Measurements from ENCODE around the gene LOC101059915.

The LOC101059915 gene

GRCh38 chrX:71627588-71628404, 39.5 kb upstream of the LOC101059915 start:
- H3K9me3 Mint-ChIP-seq, result peaks cover 60% of the 10 kb centered on the region
- H3K9ac ChIP-seq (ENCODE audit: extremely low read depth, low read length, poor library complexity, severe bottlenecking), result no peak overlapping the region
- no peaks in the 10 kb centered on the region for H3K27me3 ChIP-seq (ENCODE audit: control insufficient read depth, insufficient read depth, low read length, poor library complexity, severe bottlenecking)
- DNase-seq, result no peak
- no peak overlapping the region for H3K27ac Mint-ChIP-seq
- H3K36me3 Mint-ChIP-seq (ENCODE audit: low read depth), result no peaks in the 10 kb centered on the region
- no peaks in the 10 kb centered on the region for H3K36me3 ChIP-seq (ENCODE audit: control insufficient read depth, insufficient read depth, low read length)
- 94 to 100% methylated on average over 4 to 13 of the region's 14 CpGs for whole genome bisulfite sequencing, 2 experiments (ENCODE audit: insufficient coverage in 1 of 2, insufficient read length in 1 of 2)
- no peak overlapping the region for H3K4me3 Mint-ChIP-seq
- H3K9me3 ChIP-seq (ENCODE audit: control insufficient read depth, low read length), result no peaks in the 10 kb centered on the region
- TF ChIP-seq CTCF (conservative IDR thresholded peaks at IDR 0.05), result no peak
- no peaks in the 10 kb centered on the region for H3K27me3 Mint-ChIP-seq (ENCODE audit: insufficient read depth)
- H3K27ac ChIP-seq (ENCODE audit: low read depth, low read length), result no peak overlapping the region
- no peak overlapping the region for H3K4me3 ChIP-seq (ENCODE audit: low read length)
- H3K4me1 ChIP-seq (ENCODE audit: control insufficient read depth, insufficient read depth, low read length), result no peaks in the 10 kb centered on the region
- peaks cover 5% of the 10 kb centered on the region for H3K4me1 Mint-ChIP-seq

GRCh38 chrX:71629467-71629866, 37.9 kb upstream of the LOC101059915 start:
- no peaks in the 10 kb centered on the region for H3K27me3 Mint-ChIP-seq (ENCODE audit: insufficient read depth)
- H3K4me3 Mint-ChIP-seq, result no peak overlapping the region
- H3K9me3 Mint-ChIP-seq, result peaks cover 59% of the 10 kb centered on the region
- no peaks in the 10 kb centered on the region for H3K36me3 Mint-ChIP-seq (ENCODE audit: low read depth)
- H3K4me1 Mint-ChIP-seq, result peaks cover 5% of the 10 kb centered on the region
- H3K27ac ChIP-seq (ENCODE audit: low read depth, low read length), result no peak overlapping the region
- 100% methylated on average over 2 of the region's 2 CpGs; no CpG with 5 or more reads in 1 of the 2 experiments for WGBS, 2 experiments (ENCODE audit: insufficient coverage in 1 of 2, insufficient read length in 1 of 2)
- no peaks in the 10 kb centered on the region for H3K36me3 ChIP-seq (ENCODE audit: control insufficient read depth, insufficient read depth, low read length)
- no peak overlapping the region for H3K9ac ChIP-seq (ENCODE audit: extremely low read depth, low read length, poor library complexity, severe bottlenecking)
- H3K4me3 ChIP-seq (ENCODE audit: low read length), result no peak overlapping the region
- no peaks in the 10 kb centered on the region for H3K9me3 ChIP-seq (ENCODE audit: control insufficient read depth, low read length)
- H3K27me3 ChIP-seq (ENCODE audit: control insufficient read depth, insufficient read depth, low read length, poor library complexity, severe bottlenecking), result no peaks in the 10 kb centered on the region
- H3K4me1 ChIP-seq (ENCODE audit: control insufficient read depth, insufficient read depth, low read length), result no peaks in the 10 kb centered on the region
- H3K27ac Mint-ChIP-seq, result no peak overlapping the region
- DNase-seq, result no peak
- no peak for TF ChIP-seq CTCF (conservative IDR thresholded peaks at IDR 0.05)

- Mint-ChIP-seq H3K4me3 (no peak overlapping the region), H3K4me1 (peaks cover 5% of the 10 kb centered on the region), H3K9me3 (peaks cover 45% of the 10 kb centered on the region), H3K27ac (no peak overlapping the region), H3K27me3 (ENCODE audit: insufficient read depth) (no peaks in the 10 kb centered on the region), H3K36me3 (ENCODE audit: low read depth) (no peaks in the 10 kb centered on the region)
- Histone ChIP-seq H3K27ac (ENCODE audit: low read depth, low read length) (no peak overlapping the region), H3K36me3 (ENCODE audit: control insufficient read depth, insufficient read depth, low read length) (no peaks in the 10 kb centered on the region), H3K4me1 (ENCODE audit: control insufficient read depth, insufficient read depth, low read length) (no peaks in the 10 kb centered on the region), H3K9ac (ENCODE audit: extremely low read depth, low read length, poor library complexity, severe bottlenecking) (no peak overlapping the region), H3K27me3 (ENCODE audit: control insufficient read depth, insufficient read depth, low read length, poor library complexity, severe bottlenecking) (no peaks in the 10 kb centered on the region), H3K4me3 (ENCODE audit: low read length) (no peak overlapping the region), H3K9me3 (ENCODE audit: control insufficient read depth, low read length) (no peaks in the 10 kb centered on the region)
- 96 to 100% methylated on average over 1 to 10 of the region's 10 CpGs for WGBS, 2 experiments (ENCODE audit: insufficient coverage in 1 of 2, insufficient read length in 1 of 2)
- no peak for DNase-seq
- TF ChIP-seq CTCF (conservative IDR thresholded peaks at IDR 0.05), result no peak
Measured at GRCh38 chrX:71632923-71633657, 34.3 kb upstream of the LOC101059915 start.
